ENCODE measurements around the gene FASN. TPM values are rescaled to one million over a fixed set of nuclear protein-coding genes. Genes with fewer than 3 reads are reported as not detected.

FASN gene
- total RNA-seq, 1 donor from 2014 or later = 134 TPM

DNA sequence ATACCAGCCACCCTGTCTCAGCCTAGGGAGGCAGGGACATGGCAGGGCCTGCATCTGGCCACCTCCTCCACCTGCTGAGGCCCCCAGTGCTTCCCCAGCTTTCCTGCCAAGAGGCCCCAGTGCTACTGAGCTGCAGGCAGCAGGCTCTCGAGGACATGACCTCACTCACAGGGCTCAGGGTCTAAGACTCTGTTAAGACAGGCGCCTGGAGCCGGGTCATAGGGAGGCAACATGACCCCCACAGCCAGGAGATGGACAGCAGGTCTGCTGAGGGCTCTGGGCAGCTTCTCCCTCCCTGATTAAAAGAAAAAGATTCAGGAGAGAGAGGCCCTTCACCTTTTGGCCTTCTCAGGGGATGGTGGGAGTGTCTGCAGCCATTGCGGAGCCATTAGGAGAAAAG, 23.2 kb upstream of the FASN start:
- Mint-ChIP-seq H3K4me1 (ENCODE audit: unreplicated experiment) (peaks cover 5% of the 10 kb centered on the region), H3K36me3 (ENCODE audit: unreplicated experiment) (peaks cover 20% of the 10 kb centered on the region), H3K27ac (ENCODE audit: unreplicated experiment) (no peak overlapping the region), H3K9me3 (ENCODE audit: unreplicated experiment) (no peaks in the 10 kb centered on the region), H3K27me3 (ENCODE audit: unreplicated experiment) (no peaks in the 10 kb centered on the region), H3K4me3 (ENCODE audit: unreplicated experiment) (no peak overlapping the region)
- no peak for DNase-seq (ENCODE audit: extremely low spot score, unreplicated experiment)
- TF ChIP-seq, protein P1, sequence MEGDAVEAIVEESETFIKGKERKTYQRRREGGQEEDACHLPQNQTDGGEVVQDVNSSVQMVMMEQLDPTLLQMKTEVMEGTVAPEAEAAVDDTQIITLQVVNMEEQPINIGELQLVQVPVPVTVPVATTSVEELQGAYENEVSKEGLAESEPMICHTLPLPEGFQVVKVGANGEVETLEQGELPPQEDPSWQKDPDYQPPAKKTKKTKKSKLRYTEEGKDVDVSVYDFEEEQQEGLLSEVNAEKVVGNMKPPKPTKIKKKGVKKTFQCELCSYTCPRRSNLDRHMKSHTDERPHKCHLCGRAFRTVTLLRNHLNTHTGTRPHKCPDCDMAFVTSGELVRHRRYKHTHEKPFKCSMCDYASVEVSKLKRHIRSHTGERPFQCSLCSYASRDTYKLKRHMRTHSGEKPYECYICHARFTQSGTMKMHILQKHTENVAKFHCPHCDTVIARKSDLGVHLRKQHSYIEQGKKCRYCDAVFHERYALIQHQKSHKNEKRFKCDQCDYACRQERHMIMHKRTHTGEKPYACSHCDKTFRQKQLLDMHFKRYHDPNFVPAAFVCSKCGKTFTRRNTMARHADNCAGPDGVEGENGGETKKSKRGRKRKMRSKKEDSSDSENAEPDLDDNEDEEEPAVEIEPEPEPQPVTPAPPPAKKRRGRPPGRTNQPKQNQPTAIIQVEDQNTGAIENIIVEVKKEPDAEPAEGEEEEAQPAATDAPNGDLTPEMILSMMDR (IDR thresholded peaks at IDR 0.05) = no peak

DNA sequence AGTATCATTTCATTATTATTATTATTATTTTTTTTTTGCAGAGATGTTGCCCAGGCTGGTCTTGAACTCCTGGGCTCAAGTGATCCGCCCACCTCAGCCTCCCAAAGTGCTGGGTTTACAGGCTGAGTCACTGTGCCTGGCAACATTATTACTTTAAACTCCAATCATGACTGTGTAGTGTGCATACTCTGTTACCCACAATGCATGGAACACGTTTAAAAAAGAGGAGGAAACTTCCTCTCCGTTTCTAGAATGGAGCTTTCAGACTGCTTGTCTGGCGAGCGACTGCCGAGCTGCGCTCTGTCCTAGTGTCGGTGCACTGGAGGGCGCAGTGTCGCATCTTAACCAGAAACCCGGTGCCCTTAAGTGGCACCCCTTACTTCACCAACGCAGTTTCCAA, 22.1 kb upstream of the FASN start:
- Mint-ChIP-seq H3K4me1 (ENCODE audit: unreplicated experiment) (peaks cover 5% of the 10 kb centered on the region), H3K36me3 (ENCODE audit: unreplicated experiment) (peaks cover 14% of the 10 kb centered on the region), H3K9me3 (ENCODE audit: unreplicated experiment) (no peaks in the 10 kb centered on the region), H3K27ac (ENCODE audit: unreplicated experiment) (no peak overlapping the region), H3K4me3 (ENCODE audit: unreplicated experiment) (no peak overlapping the region), H3K27me3 (ENCODE audit: unreplicated experiment) (no peaks in the 10 kb centered on the region)
- no peak for DNase-seq (ENCODE audit: extremely low spot score, unreplicated experiment)
- TF ChIP-seq, protein P1 (IDR thresholded peaks at IDR 0.05) = no peak

DNA sequence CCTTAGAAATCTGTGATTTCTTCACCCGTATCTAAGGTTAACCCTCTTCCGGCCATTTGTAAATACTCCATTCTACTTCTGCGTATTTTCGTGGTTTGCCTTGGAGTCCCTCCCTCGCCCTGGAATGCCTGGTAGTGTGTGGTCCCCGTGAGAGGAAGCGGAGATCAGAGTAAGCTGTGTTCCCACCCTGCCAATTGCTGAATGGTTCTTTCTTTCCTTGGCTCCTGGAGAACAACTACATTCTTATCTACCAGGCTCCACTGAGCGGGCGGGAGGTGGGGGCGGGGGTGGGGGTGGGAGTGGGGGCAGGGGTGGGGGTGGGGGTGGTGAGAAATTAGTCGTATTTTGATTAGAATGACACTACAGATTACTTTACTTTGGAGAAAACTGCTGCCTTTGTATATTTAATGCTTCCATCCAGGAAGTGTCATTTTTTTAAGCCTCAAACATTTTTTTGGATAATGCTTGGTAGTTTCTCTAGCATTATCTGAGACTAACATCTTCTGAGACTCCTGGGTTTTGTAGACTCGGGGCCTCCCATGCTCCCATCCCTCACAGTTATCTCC, 20.9 kb upstream of the FASN start:
- H3K9me3 Mint-ChIP-seq (ENCODE audit: unreplicated experiment) = no peaks in the 10 kb centered on the region
- H3K27ac Mint-ChIP-seq (ENCODE audit: unreplicated experiment) = no peak overlapping the region
- H3K4me3 Mint-ChIP-seq (ENCODE audit: unreplicated experiment) = no peak overlapping the region
- TF ChIP-seq, protein P1 (IDR thresholded peaks at IDR 0.05) = no peak
- H3K4me1 Mint-ChIP-seq (ENCODE audit: unreplicated experiment) = peaks cover 5% of the 10 kb centered on the region
- no peak for DNase-seq (ENCODE audit: extremely low spot score, unreplicated experiment)
- no peaks in the 10 kb centered on the region for H3K27me3 Mint-ChIP-seq (ENCODE audit: unreplicated experiment)
- peaks cover 11% of the 10 kb centered on the region for H3K36me3 Mint-ChIP-seq (ENCODE audit: unreplicated experiment)

DNA sequence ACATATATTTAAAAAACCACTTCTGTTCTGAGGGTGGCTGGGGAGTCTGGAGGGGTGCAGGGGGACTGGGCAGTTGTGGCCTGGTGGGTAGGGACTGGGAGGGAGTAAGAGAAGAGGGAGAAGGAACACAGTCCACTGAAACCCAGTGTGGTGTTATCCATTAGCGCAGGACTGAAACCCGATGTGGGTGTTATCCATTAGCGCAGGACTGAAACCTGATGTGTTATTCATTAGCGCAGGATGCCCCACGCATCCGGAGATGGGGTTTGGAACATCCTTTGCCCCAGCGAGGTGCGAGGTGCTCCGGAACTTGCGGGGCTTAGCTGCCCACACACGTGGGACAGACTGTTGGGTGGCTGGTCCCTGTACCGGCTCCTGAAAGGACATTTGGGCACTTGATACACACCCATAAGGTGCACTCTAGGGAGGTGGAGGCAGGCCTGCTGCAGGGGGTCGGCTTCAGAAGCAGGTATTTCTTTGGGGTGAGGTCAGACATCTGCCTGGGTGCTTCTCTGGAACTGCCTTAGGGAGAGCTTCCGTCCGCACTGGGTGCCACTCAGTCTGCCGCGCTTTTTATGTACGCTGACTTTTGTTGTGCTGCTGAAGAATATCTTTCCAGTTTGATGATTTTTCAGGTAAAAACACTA, 20.3 kb upstream of the FASN start:
- DNase-seq (ENCODE audit: extremely low spot score, unreplicated experiment) = no peak
- TF ChIP-seq, protein P1 (IDR thresholded peaks at IDR 0.05) = no peak
- H3K27ac Mint-ChIP-seq (ENCODE audit: unreplicated experiment) = no peak overlapping the region
- H3K4me3 Mint-ChIP-seq (ENCODE audit: unreplicated experiment) = no peak overlapping the region
- H3K36me3 Mint-ChIP-seq (ENCODE audit: unreplicated experiment) = peaks cover 7% of the 10 kb centered on the region
- H3K9me3 Mint-ChIP-seq (ENCODE audit: unreplicated experiment) = no peaks in the 10 kb centered on the region
- no peaks in the 10 kb centered on the region for H3K27me3 Mint-ChIP-seq (ENCODE audit: unreplicated experiment)
- H3K4me1 Mint-ChIP-seq (ENCODE audit: unreplicated experiment) = peaks cover 5% of the 10 kb centered on the region

DNA sequence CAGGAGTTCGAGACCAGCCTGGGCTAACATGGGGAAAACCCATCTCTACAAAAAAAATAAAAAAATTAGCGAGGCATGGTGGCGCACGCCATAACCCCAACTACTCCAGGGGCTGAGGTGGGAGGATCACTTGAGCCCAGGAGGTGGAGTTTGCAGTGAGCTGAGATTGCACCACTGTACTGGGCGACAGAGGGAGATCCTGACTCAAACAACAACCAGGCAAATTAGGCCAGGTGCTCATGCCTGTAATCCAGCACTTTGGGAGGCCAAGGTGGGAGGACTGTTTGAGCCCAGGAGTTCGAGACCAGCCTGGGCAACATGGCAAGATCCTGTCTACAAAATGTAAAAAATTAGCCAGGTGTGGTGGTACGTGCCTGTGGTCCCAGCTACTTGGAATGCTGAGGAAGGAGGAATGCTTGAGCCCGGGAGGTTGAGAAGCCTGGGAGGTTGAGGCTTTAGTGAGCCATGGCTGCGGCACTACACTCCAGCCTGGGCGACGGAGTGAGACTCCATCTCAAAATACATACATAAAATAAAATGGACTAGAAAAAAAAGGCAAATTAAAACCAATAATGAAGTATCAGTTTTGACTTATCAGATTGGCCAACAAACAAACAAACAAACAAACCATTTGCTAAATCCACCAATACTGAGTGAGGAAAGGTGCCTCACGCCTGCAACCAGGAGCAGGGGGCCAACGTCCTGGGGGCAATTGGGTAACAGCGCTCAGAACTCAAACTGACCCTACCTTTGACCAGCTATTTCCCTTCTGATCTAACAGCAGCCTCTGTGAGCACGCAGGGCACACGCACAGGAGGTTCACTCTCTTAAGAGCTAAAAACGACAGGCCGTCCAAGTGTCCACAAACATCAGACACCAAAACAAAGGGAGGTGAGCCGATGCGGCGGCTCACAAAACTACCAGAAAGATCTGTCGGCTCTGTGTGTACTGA, 19.4 kb upstream of the FASN start:
- Mint-ChIP-seq H3K4me3 (ENCODE audit: unreplicated experiment) (no peak overlapping the region), H3K4me1 (ENCODE audit: unreplicated experiment) (peaks cover 5% of the 10 kb centered on the region), H3K27me3 (ENCODE audit: unreplicated experiment) (no peaks in the 10 kb centered on the region), H3K27ac (ENCODE audit: unreplicated experiment) (no peak overlapping the region), H3K36me3 (ENCODE audit: unreplicated experiment) (peaks cover 4% of the 10 kb centered on the region), H3K9me3 (ENCODE audit: unreplicated experiment) (no peaks in the 10 kb centered on the region)
- DNase-seq (ENCODE audit: extremely low spot score, unreplicated experiment) = no peak
- TF ChIP-seq, protein P1 (IDR thresholded peaks at IDR 0.05) = no peak

All from osteocyte (in vitro differentiated cells).